Skeletal muscle tissue (tissue), 4 donors: ENCODE results near the gene PICALM. TPM values are rescaled to one million over a fixed set of nuclear protein-coding genes. Genes with fewer than 3 reads are reported as not detected.
A peak's percentile ranks its signal among the peaks of the same experiment; 100 is the strongest.
"Not testable (repeated sequence)": the region's sequence is repeated elsewhere in the genome, so short reads cannot be mapped to it uniquely, and the experiment has no call there.

ENCODE experiments used
- H3K27ac ChIP-seq: one replicate; pipeline ENCODE4 v1.7.0; 2013; ENCODE audit warnings: mild to moderate bottlenecking, low read depth, low read length, inconsistent platforms
- H3K27me3 ChIP-seq, 3 donors: one replicate each; pipeline ENCODE4 v1.7.0; 2013; ENCODE audit warnings: low read length in 3 of 3; ENCODE audit not compliant: control insufficient read depth in 3 of 3, insufficient read depth in 3 of 3
- H3K36me3 ChIP-seq, 3 donors: one replicate each; pipeline ENCODE4 v1.7.0; 2013; ENCODE audit warnings: low read length in 3 of 3; ENCODE audit not compliant: control insufficient read depth in 3 of 3, insufficient read depth in 3 of 3
- H3K4me1 ChIP-seq, 3 donors: one replicate each; pipeline ENCODE4 v1.7.0; 2013; ENCODE audit warnings: low read length in 3 of 3, mild to moderate bottlenecking in 3 of 3; ENCODE audit not compliant: control insufficient read depth in 3 of 3, insufficient read depth in 3 of 3
- H3K4me3 ChIP-seq, 3 donors: one replicate each; pipeline ENCODE4 v1.7.0; 2013; ENCODE audit warnings: low read length in 3 of 3
- H3K9ac ChIP-seq, 3 donors: one replicate each; pipeline ENCODE4 v1.7.0; 2013; ENCODE audit warnings: low read length in 3 of 3, mild to moderate bottlenecking in 3 of 3, moderate library complexity in 2 of 3, low read depth in 1 of 3
- H3K9me3 ChIP-seq, 3 donors: one replicate each; pipeline ENCODE4 v1.7.0; 2013; ENCODE audit warnings: low read length in 3 of 3; ENCODE audit not compliant: control insufficient read depth in 3 of 3
- total RNA-seq: library from RNA; depleted of rRNA; stranded (reverse); fragments of >200 nt; gene quantifications from one replicate; pipeline ENCODE4 v1.2.3, GENCODE V29; 2014
- donor health status: Osteomylitis.

PICALM gene
- total RNA-seq, 1 donor from 2014 or later: 707 TPM

GRCh38 chr11:85970593-85970992 lies 98.3 kb downstream of the PICALM start:
- peaks cover 0 to 6% (median 4%) of the 10 kb centered on the region in 3 donors for H3K4me1 ChIP-seq
- H3K9ac ChIP-seq: no peak overlapping the region
- no peak overlapping the region for H3K4me3 ChIP-seq
- H3K9me3 ChIP-seq: no peaks in the 10 kb centered on the region
- peaks cover 5 to 36% (median 30%) of the 10 kb centered on the region in 3 donors for H3K36me3 ChIP-seq
- no peaks in the 10 kb centered on the region for H3K27me3 ChIP-seq
- no peak overlapping the region for H3K27ac ChIP-seq

- no peaks in the 10 kb centered on the region for H3K27me3 ChIP-seq
- H3K4me1 ChIP-seq: peaks cover 0 to 10% (median 7%) of the 10 kb centered on the region in 3 donors
- H3K4me3 ChIP-seq: no peak overlapping the region
- H3K9me3 ChIP-seq: no peaks in the 10 kb centered on the region
- H3K9ac ChIP-seq: no peak overlapping the region
- H3K27ac ChIP-seq: no peak overlapping the region
- peaks cover 5 to 29% (median 28%) of the 10 kb centered on the region in 3 donors for H3K36me3 ChIP-seq
Measured at GRCh38 chr11:85967457-85967856, 101.4 kb downstream of the PICALM start.

GRCh38 chr11:85965202-85965601 lies 103.7 kb downstream of the PICALM start:
- Histone ChIP-seq H3K27ac (no peak overlapping the region), H3K36me3 (peaks cover 2 to 20% (median 18%) of the 10 kb centered on the region in 3 donors), H3K9ac (no peak overlapping the region), H3K4me1 (peaks cover 0 to 14% (median 10%) of the 10 kb centered on the region in 3 donors), H3K4me3 (no peak overlapping the region), H3K9me3 (no peaks in the 10 kb centered on the region), H3K27me3 (no peaks in the 10 kb centered on the region)

GRCh38 chr11:85961930-85962363 lies 106.9 kb downstream of the PICALM start:
- H3K27me3 ChIP-seq: no peaks in the 10 kb centered on the region
- H3K4me3 ChIP-seq: no peak overlapping the region
- H3K9ac ChIP-seq: no peak overlapping the region
- peaks cover 2 to 34% (median 24%) of the 10 kb centered on the region in 3 donors for H3K36me3 ChIP-seq
- no peaks in the 10 kb centered on the region for H3K9me3 ChIP-seq
- peak overlapping the region; percentile 32 for H3K27ac ChIP-seq
- peaks cover 0 to 8% (median 6%) of the 10 kb centered on the region in 3 donors for H3K4me1 ChIP-seq

- H3K27ac ChIP-seq: no peak overlapping the region
- no peak overlapping the region for H3K9ac ChIP-seq
- H3K4me1 ChIP-seq: peaks cover 0 to 8% (median 6%) of the 10 kb centered on the region in 3 donors
- H3K27me3 ChIP-seq: no peaks in the 10 kb centered on the region
- H3K9me3 ChIP-seq: no peaks in the 10 kb centered on the region
- no peak overlapping the region for H3K4me3 ChIP-seq
- peaks cover 2 to 34% (median 23%) of the 10 kb centered on the region in 3 donors for H3K36me3 ChIP-seq
Measured at GRCh38 chr11:85961130-85961529, 107.8 kb downstream of the PICALM start.

- H3K9me3 ChIP-seq: no peaks in the 10 kb centered on the region
- H3K4me1 ChIP-seq: peaks cover 0 to 8% (median 6%) of the 10 kb centered on the region in 3 donors
- H3K27ac ChIP-seq: no peak overlapping the region
- no peak overlapping the region for H3K4me3 ChIP-seq
- no peaks in the 10 kb centered on the region for H3K27me3 ChIP-seq
- H3K9ac ChIP-seq: no peak overlapping the region
- peaks cover 2 to 33% (median 21%) of the 10 kb centered on the region in 3 donors for H3K36me3 ChIP-seq
Measured at GRCh38 chr11:85960678-85961077, 108.2 kb downstream of the PICALM start.

GRCh38 chr11:85955531-85955930 lies 113.4 kb downstream of the PICALM start:
- H3K4me3 ChIP-seq: no peak overlapping the region
- no peak overlapping the region for H3K9ac ChIP-seq
- H3K36me3 ChIP-seq: peaks cover 2 to 27% (median 12%) of the 10 kb centered on the region in 3 donors
- H3K27me3 ChIP-seq: no peaks in the 10 kb centered on the region
- no peaks in the 10 kb centered on the region for H3K9me3 ChIP-seq
- H3K4me1 ChIP-seq: peaks cover 0 to 4% (median 2%) of the 10 kb centered on the region in 3 donors
- peak overlapping the region; percentile 3 for H3K27ac ChIP-seq

GRCh38 chr11:85953491-85954143 lies 115.3 kb downstream of the PICALM start:
- Histone ChIP-seq H3K9ac (no peak overlapping the region), H3K27ac (no peak overlapping the region), H3K27me3 (no peaks in the 10 kb centered on the region), H3K4me3 (no peak overlapping the region), H3K36me3 (peaks cover 2 to 16% (median 9%) of the 10 kb centered on the region in 3 donors), H3K4me1 (peaks cover 0 to 4% (median 2%) of the 10 kb centered on the region in 3 donors), H3K9me3 (no peaks in the 10 kb centered on the region)

- H3K4me1 ChIP-seq, H3K36me3 ChIP-seq, H3K4me3 ChIP-seq, H3K27me3 ChIP-seq, H3K9ac ChIP-seq, H3K9me3 ChIP-seq, H3K27ac ChIP-seq: not testable (repeated sequence)
Measured at GRCh38 chr11:85952108-85952485, 116.8 kb downstream of the PICALM start.

- Histone ChIP-seq H3K27me3 (no peaks in the 10 kb centered on the region), H3K9me3 (no peaks in the 10 kb centered on the region), H3K4me3 (no peak overlapping the region), H3K36me3 (peaks cover 2 to 8% (median 2%) of the 10 kb centered on the region in 3 donors), H3K4me1 (peaks cover 8 to 10% (median 8%) of the 10 kb centered on the region in 3 donors), H3K9ac (no peak overlapping the region), H3K27ac (no peak overlapping the region)
Measured at GRCh38 chr11:85951428-85952107, 117.3 kb downstream of the PICALM start.
